Liver (tissue), 9 donors: Measurements from ENCODE around the gene TBXT. TPM values are rescaled to one million over a fixed set of nuclear protein-coding genes. Genes with fewer than 3 reads are reported as not detected.

Experiments used
- DNase-seq: peaks from one replicate; pipeline ENCODE4 v3.0.0-alpha.2; 2017; ENCODE audit warnings: low spot score
- H3K27ac ChIP-seq, 2 donors: one replicate each; pipeline ENCODE4 v1.7.0; 2013; ENCODE audit warnings: inconsistent platforms in 2 of 2, low read length in 2 of 2, control low read depth in 1 of 2, low read depth in 1 of 2, mild to moderate bottlenecking in 1 of 2
- H3K27me3 ChIP-seq, 4 donors: one replicate each; pipeline versions ENCODE4 v1.6.1 to v1.7.0; 2013; ENCODE audit warnings: low read length in 3 of 4, inconsistent platforms in 1 of 4, mild to moderate bottlenecking in 1 of 4, moderate library complexity in 1 of 4; ENCODE audit not compliant: control insufficient read depth in 4 of 4, insufficient read depth in 4 of 4
- H3K36me3 ChIP-seq, 4 donors: one replicate each; pipeline versions ENCODE4 v1.6.1 to v1.7.0; 2013; ENCODE audit warnings: low read length in 3 of 4, mild to moderate bottlenecking in 3 of 4, low read depth in 1 of 4, moderate library complexity in 1 of 4; ENCODE audit not compliant: control insufficient read depth in 4 of 4, insufficient read depth in 3 of 4
- H3K4me1 ChIP-seq, 4 donors: one replicate each; pipeline versions ENCODE4 v1.6.1 to v1.7.0; 2013; ENCODE audit warnings: low read length in 3 of 4, mild to moderate bottlenecking in 3 of 4, moderate library complexity in 1 of 4; ENCODE audit not compliant: control insufficient read depth in 4 of 4, insufficient read depth in 4 of 4
- H3K4me3 ChIP-seq, 3 donors: one replicate each; pipeline versions ENCODE4 v1.6.1 to v1.7.0; 2013; ENCODE audit warnings: low read length in 3 of 3, control low read depth in 1 of 3, low read depth in 1 of 3, mild to moderate bottlenecking in 1 of 3
- H3K9ac ChIP-seq, 2 donors: one replicate each; pipeline ENCODE4 v1.7.0; 2013; ENCODE audit warnings: low read length in 2 of 2, mild to moderate bottlenecking in 2 of 2, moderate library complexity in 2 of 2, control low read depth in 1 of 2, low read depth in 1 of 2
- H3K9me3 ChIP-seq, 4 donors: one replicate each; pipeline versions ENCODE4 v1.6.1 to v1.7.0; 2013; ENCODE audit warnings: low read length in 3 of 4; ENCODE audit not compliant: control insufficient read depth in 4 of 4
- EGR1 ChIP-seq, 2 donors: IDR thresholded peaks; 2 replicates each; pipeline ENCODE4 v1.6.1; 2016 to 2018; ENCODE audit warnings: antibody characterized with exemption in 2 of 2, low read depth in 2 of 2
- FOXA1 ChIP-seq: IDR thresholded peaks from 2 replicates; pipeline ENCODE4 v1.6.1; 2016; ENCODE audit warnings: antibody characterized with exemption
- FOXA2 ChIP-seq: IDR thresholded peaks from 2 replicates; pipeline ENCODE4 v1.6.1; 2016; ENCODE audit warnings: antibody characterized with exemption
- GABPA ChIP-seq, 2 donors: IDR thresholded peaks in 1 of 2; conservative IDR thresholded peaks in 1 of 2; 2 replicates each; pipeline ENCODE4 v1.6.1; 2016; ENCODE audit warnings: antibody characterized with exemption in 2 of 2, mild to moderate bottlenecking in 1 of 2, moderate library complexity in 1 of 2
- HNF4G ChIP-seq: IDR thresholded peaks from 2 replicates; pipeline ENCODE4 v1.6.1; 2016; ENCODE audit warnings: antibody characterized with exemption
- JUND ChIP-seq, 2 donors: IDR thresholded peaks; 2 replicates each; pipeline ENCODE4 v1.6.1; 2016; ENCODE audit warnings: antibody characterized with exemption in 2 of 2
- NR2F2 ChIP-seq: IDR thresholded peaks from 2 replicates; pipeline ENCODE4 v1.6.1; 2016; ENCODE audit warnings: antibody characterized with exemption
- RAD21 ChIP-seq, 2 donors: IDR thresholded peaks; 2 replicates each; pipeline ENCODE4 v1.6.1; 2016; ENCODE audit warnings: antibody characterized with exemption in 2 of 2, mild to moderate bottlenecking in 2 of 2
- REST ChIP-seq: IDR thresholded peaks from 2 replicates; pipeline ENCODE4 v1.6.1; 2016; ENCODE audit warnings: antibody characterized with exemption, mild to moderate bottlenecking
- RXRA ChIP-seq, 2 donors: IDR thresholded peaks; 2 replicates each; pipeline ENCODE4 v1.6.1; 2017 to 2018; ENCODE audit warnings: antibody characterized with exemption in 2 of 2, mild to moderate bottlenecking in 1 of 2
- SP1 ChIP-seq: IDR thresholded peaks from 2 replicates; pipeline ENCODE4 v1.6.1; 2018; ENCODE audit warnings: antibody characterized with exemption, mild to moderate bottlenecking
- TAF1 ChIP-seq: conservative IDR thresholded peaks from 2 replicates; pipeline ENCODE4 v1.6.1; 2016; ENCODE audit warnings: antibody characterized with exemption, mild to moderate bottlenecking
- YY1 ChIP-seq: IDR thresholded peaks from 2 replicates; pipeline ENCODE4 v1.6.1; 2016; ENCODE audit warnings: antibody characterized with exemption, mild to moderate bottlenecking
- WGBS: extraction: QIAGEN DNeasy Blood & Tissue Kit; methylation state at CpG from one replicate; pipeline ENCODE4 v1.1.7; 2013; 5-methylcytosine and 5-hydroxymethylcytosine counted together
- polyA plus RNA-seq, 2 donors: library from polyadenylated mRNA; stranded (reverse) in 1 of 2; unstranded in 1 of 2; fragments of 200-250 nt in 1 of 2; fragments of >200 nt in 1 of 2; fragmentation: Nextera tagmentation in 1 of 2; extraction: Ambion mirVana in 1 of 2; gene quantifications; one replicate each; pipeline versions ENCODE4 v1.2.1 to v1.2.3, GENCODE V29; 2013 to 2015
- total RNA-seq, 2 donors: library from RNA; depleted of rRNA; stranded (reverse); fragments of >200 nt; gene quantifications; one replicate each; pipeline ENCODE4 v1.2.3, GENCODE V29; 2014
- TF ChIP-seq, protein P1 (sequence below): IDR thresholded peaks from 2 replicates; pipeline ENCODE4 v1.6.1; 2016; ENCODE audit warnings: antibody characterized with exemption
- TF ChIP-seq, protein P2 (sequence below): IDR thresholded peaks from 2 replicates; pipeline ENCODE4 v1.6.1; 2016; ENCODE audit warnings: antibody characterized with exemption
- TF ChIP-seq, protein P3 (sequence below): IDR thresholded peaks from 2 replicates; pipeline ENCODE4 v1.6.1; 2016; ENCODE audit warnings: antibody characterized with exemption
- donor health status: healthy.
- donor health status: healthy.
- donor health status: healthy.
- donor health status: healthy.
- donor health status: healthy.

TBXT gene
- total and polyA plus RNA-seq, 4 donors: not detected

- Histone ChIP-seq H3K4me1 (peaks cover 7 to 22% (median 10%) of the 10 kb centered on the region in 4 donors), H3K36me3 (no peaks in the 10 kb centered on the region), H3K4me3 (no peak overlapping the region), H3K9ac (no peak overlapping the region), H3K27ac (no peak overlapping the region), H3K9me3 (no peaks in the 10 kb centered on the region), H3K27me3 (peaks cover 12 to 29% (median 18%) of the 10 kb centered on the region in 4 donors)
- no peak for DNase-seq
- 4% methylated on average over 63 of the region's 63 CpGs for WGBS
- no peak for TF ChIP-seq RAD21 (IDR thresholded peaks at IDR 0.05)
- no peak for TF ChIP-seq HNF4G
- TF ChIP-seq, protein P1, sequence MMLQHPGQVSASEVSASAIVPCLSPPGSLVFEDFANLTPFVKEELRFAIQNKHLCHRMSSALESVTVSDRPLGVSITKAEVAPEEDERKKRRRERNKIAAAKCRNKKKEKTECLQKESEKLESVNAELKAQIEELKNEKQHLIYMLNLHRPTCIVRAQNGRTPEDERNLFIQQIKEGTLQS: no peak
- TF ChIP-seq FOXA1: no peak
- TF ChIP-seq, protein P2, sequence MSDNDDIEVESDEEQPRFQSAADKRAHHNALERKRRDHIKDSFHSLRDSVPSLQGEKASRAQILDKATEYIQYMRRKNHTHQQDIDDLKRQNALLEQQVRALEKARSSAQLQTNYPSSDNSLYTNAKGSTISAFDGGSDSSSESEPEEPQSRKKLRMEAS: no peak
- no peak for TF ChIP-seq FOXA2
- TF ChIP-seq EGR1 (IDR thresholded peaks at IDR 0.05; ENCODE audit: low read depth in 2 of 2): no peak
- TF ChIP-seq, protein P3, sequence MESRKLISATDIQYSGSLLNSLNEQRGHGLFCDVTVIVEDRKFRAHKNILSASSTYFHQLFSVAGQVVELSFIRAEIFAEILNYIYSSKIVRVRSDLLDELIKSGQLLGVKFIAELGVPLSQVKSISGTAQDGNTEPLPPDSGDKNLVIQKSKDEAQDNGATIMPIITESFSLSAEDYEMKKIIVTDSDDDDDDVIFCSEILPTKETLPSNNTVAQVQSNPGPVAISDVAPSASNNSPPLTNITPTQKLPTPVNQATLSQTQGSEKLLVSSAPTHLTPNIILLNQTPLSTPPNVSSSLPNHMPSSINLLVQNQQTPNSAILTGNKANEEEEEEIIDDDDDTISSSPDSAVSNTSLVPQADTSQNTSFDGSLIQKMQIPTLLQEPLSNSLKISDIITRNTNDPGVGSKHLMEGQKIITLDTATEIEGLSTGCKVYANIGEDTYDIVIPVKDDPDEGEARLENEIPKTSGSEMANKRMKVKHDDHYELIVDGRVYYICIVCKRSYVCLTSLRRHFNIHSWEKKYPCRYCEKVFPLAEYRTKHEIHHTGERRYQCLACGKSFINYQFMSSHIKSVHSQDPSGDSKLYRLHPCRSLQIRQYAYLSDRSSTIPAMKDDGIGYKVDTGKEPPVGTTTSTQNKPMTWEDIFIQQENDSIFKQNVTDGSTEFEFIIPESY: no peak
- no peak for TF ChIP-seq GABPA (IDR thresholded peaks at IDR 0.05 in 1 of 2, conservative IDR thresholded peaks at IDR 0.05 in 1 of 2)
- no peak for TF ChIP-seq SP1
These were observed 1.1 kb downstream of the TBXT start for GRCh38 chr6:166166314-166167257.

GRCh38 chr6:166165558-166166313 is 1.9 kb downstream of the TBXT start:
- TF ChIP-seq SP1: no peak
- no peak for TF ChIP-seq REST
- TF ChIP-seq, protein P1: no peak
- TF ChIP-seq, protein P3: no peak
- TF ChIP-seq RXRA (IDR thresholded peaks at IDR 0.05): no peak
- TF ChIP-seq, protein P2: no peak
- TF ChIP-seq FOXA1: no peak
- TF ChIP-seq HNF4G: no peak
- TF ChIP-seq NR2F2: no peak
- TF ChIP-seq JUND (IDR thresholded peaks at IDR 0.05): no peak
- no peak for TF ChIP-seq TAF1
- no peak for TF ChIP-seq FOXA2
- no peak for TF ChIP-seq GABPA (IDR thresholded peaks at IDR 0.05 in 1 of 2, conservative IDR thresholded peaks at IDR 0.05 in 1 of 2)
- TF ChIP-seq YY1: no peak
- TF ChIP-seq EGR1 (IDR thresholded peaks at IDR 0.05; ENCODE audit: low read depth in 2 of 2): no peak
- Histone ChIP-seq H3K4me1 (peaks cover 7 to 22% (median 10%) of the 10 kb centered on the region in 4 donors), H3K27me3 (peaks cover 12 to 29% (median 18%) of the 10 kb centered on the region in 4 donors), H3K4me3 (no peak overlapping the region), H3K27ac (no peak overlapping the region), H3K36me3 (no peaks in the 10 kb centered on the region), H3K9me3 (no peaks in the 10 kb centered on the region), H3K9ac (no peak overlapping the region)
- 8% methylated on average over 23 of the region's 23 CpGs for WGBS
- no peak for DNase-seq
